IMR-90 (cell line): ENCODE measurements around the gene APCDD1L. TPM values are rescaled to one million over a fixed set of nuclear protein-coding genes. Genes with fewer than 3 reads are reported as not detected.

ENCODE experiments used
- ATAC-seq: fragments of 200-7000 bp; cut with Tn5 transposase; 2 replicates; pipeline ENCODE4 v1.9.1; 2020; ENCODE audit warnings: low read depth, mild to moderate bottlenecking, moderate library complexity
- BruUV-seq: library from RNA; stranded (reverse); fragments of 400-500 nt; replicated peaks from 2 replicates; lab custom pipeline; 2021; lab: Mats Ljungman, UMichigan
- CTCF ChIA-PET: fragments of 300-600 bp; formaldehyde crosslinking; extraction: SDS; loops from one replicate; lab custom pipeline; 2021; ENCODE audit warnings: antibody characterized with exemption; lab: Yijun Ruan, JAX
- POLR2A ChIA-PET: fragments of 300-600 bp; sonication (Branson Sonifier 250); formaldehyde crosslinking; loops from one replicate; lab custom pipeline; 2022; ENCODE audit warnings: antibody characterized with exemption; ENCODE audit not compliant: unreplicated experiment; lab: Charles Lee
- DNase-seq: peaks from one replicate; pipeline ENCODE4 v3.0.0; 2013
- H2AFZ ChIP-seq: replicated peaks from 2 replicates; pipeline ENCODE3; 2013; ENCODE audit warnings: low read length, mild to moderate bottlenecking; ENCODE audit not compliant: poor library complexity
- H2AK5ac ChIP-seq: 2 replicates; pipeline ENCODE4 v1.6.1; 2013; ENCODE audit warnings: low read depth, low read length, inconsistent platforms
- H2AK9ac ChIP-seq: replicated peaks from 2 replicates; pipeline ENCODE3; 2013; ENCODE audit warnings: mild to moderate bottlenecking, low read depth, low read length, moderate library complexity; ENCODE audit not compliant: poor library complexity
- H2BK120ac ChIP-seq: 2 replicates; pipeline ENCODE4 v1.6.1; 2013; ENCODE audit warnings: low read depth, low read length, inconsistent platforms
- H2BK15ac ChIP-seq: 3 replicates; pipeline ENCODE4 v1.6.1; 2013; ENCODE audit warnings: low read depth, low read length, inconsistent platforms
- H2BK20ac ChIP-seq: 2 replicates; pipeline ENCODE4 v1.6.1; 2013; ENCODE audit warnings: low read depth, mild to moderate bottlenecking, inconsistent platforms, low read length, moderate library complexity
- H2BK5ac ChIP-seq: 2 replicates; pipeline ENCODE4 v1.6.1; 2013; ENCODE audit warnings: mild to moderate bottlenecking, low read depth, low read length, inconsistent platforms; ENCODE audit not compliant: poor library complexity, severe bottlenecking
- H3K14ac ChIP-seq: replicated peaks from 2 replicates; pipeline ENCODE4 v1.6.1; 2013; ENCODE audit warnings: low read depth, low read length, inconsistent platforms
- H3K18ac ChIP-seq: 2 replicates; pipeline ENCODE4 v1.6.1; 2013; ENCODE audit warnings: low read depth, low read length, control low read depth
- H3K23ac ChIP-seq: 2 replicates; pipeline ENCODE4 v1.6.1; 2013; ENCODE audit warnings: low read depth, low read length, inconsistent platforms
- H3K27ac ChIP-seq: 2 replicates; pipeline ENCODE4 v1.5.1; 2013; ENCODE audit warnings: mild to moderate bottlenecking, control low read depth, low read length; ENCODE audit not compliant: insufficient read depth
- H3K27me3 ChIP-seq: 2 replicates; pipeline ENCODE4 v1.6.1; 2013; ENCODE audit warnings: low read length; ENCODE audit not compliant: control insufficient read depth, insufficient read depth
- H3K36me3 ChIP-seq: 2 replicates; pipeline ENCODE4 v1.6.1; 2013; ENCODE audit warnings: low read length, mixed read lengths; ENCODE audit not compliant: control insufficient read depth, insufficient read depth
- H3K4ac ChIP-seq: 2 replicates; pipeline ENCODE4 v1.6.1; 2013; ENCODE audit warnings: low read depth, low read length, inconsistent platforms
- H3K4me1 ChIP-seq: 2 replicates; pipeline ENCODE4 v1.6.1; 2013; ENCODE audit warnings: low read length, mixed read lengths; ENCODE audit not compliant: control insufficient read depth, insufficient read depth
- H3K4me2 ChIP-seq: 2 replicates; pipeline ENCODE4 v1.6.1; 2013; ENCODE audit warnings: low read depth, mild to moderate bottlenecking, control low read depth, low read length, moderate library complexity
- H3K4me3 ChIP-seq: 2 replicates; pipeline ENCODE4 v1.5.1; 2013; ENCODE audit warnings: low read depth, mild to moderate bottlenecking, control low read depth, low read length, moderate library complexity; ENCODE audit not compliant: insufficient read depth
- H3K56ac ChIP-seq: 2 replicates; pipeline ENCODE4 v1.6.1; 2013; ENCODE audit warnings: low read length, inconsistent platforms; ENCODE audit not compliant: insufficient read depth; ENCODE audit errors: extremely low read depth
- H3K79me1 ChIP-seq, 2 experiments: 2 replicates each; pipeline ENCODE4 v1.6.1; 2013; ENCODE audit warnings: low read length in 2 of 2, inconsistent platforms in 1 of 2, low read depth in 1 of 2
- H3K9ac ChIP-seq: 2 replicates; pipeline ENCODE4 v1.6.1; 2013; ENCODE audit warnings: low read depth, low read length, control low read depth
- H3K9me1 ChIP-seq: 2 replicates; pipeline ENCODE4 v1.6.1; 2013; ENCODE audit warnings: low read length, inconsistent platforms; ENCODE audit not compliant: insufficient read depth
- H3K9me3 ChIP-seq: 2 replicates; pipeline ENCODE4 v1.6.1; 2013; ENCODE audit warnings: low read length; ENCODE audit not compliant: control insufficient read depth, insufficient read depth
- H4K20me1 ChIP-seq: 2 replicates; pipeline ENCODE4 v1.6.1; 2013; ENCODE audit warnings: low read length, inconsistent platforms; ENCODE audit not compliant: insufficient read depth
- H4K5ac ChIP-seq: 2 replicates; pipeline ENCODE4 v1.6.1; 2013; ENCODE audit warnings: mild to moderate bottlenecking, low read depth, low read length, control low read depth
- H4K8ac ChIP-seq, 2 experiments: 2 replicates each; pipeline ENCODE4 v1.6.1; 2013; ENCODE audit warnings: low read depth in 2 of 2, low read length in 2 of 2, control low read depth in 1 of 2, inconsistent platforms in 1 of 2
- H4K91ac ChIP-seq: 2 replicates; pipeline ENCODE4 v1.6.1; 2013; ENCODE audit warnings: low read depth, low read length, inconsistent platforms; ENCODE audit not compliant: insufficient read depth
- MAZ ChIP-seq: IDR thresholded peaks from 2 replicates; pipeline ENCODE4 v1.6.1; 2012; ENCODE audit warnings: low read depth, mild to moderate bottlenecking, low read length, improper control_type of control experiment, moderate library complexity, borderline replicate concordance
- NFE2L2 ChIP-seq: fragments of 150-350 bp; IDR thresholded peaks from 2 replicates; pipeline ENCODE4 v1.6.1; 2016; ENCODE audit warnings: low read depth, mild to moderate bottlenecking, low read length
- RCOR1 ChIP-seq: IDR thresholded peaks from 2 replicates; pipeline ENCODE4 v1.6.1; 2012; ENCODE audit warnings: mild to moderate bottlenecking, low read length, improper control_type of control experiment; ENCODE audit not compliant: insufficient replicate concordance
- RFX5 ChIP-seq: IDR thresholded peaks from 2 replicates; pipeline ENCODE4 v1.8.0; 2012; ENCODE audit warnings: low read depth, mild to moderate bottlenecking, low read length, moderate library complexity
- whole genome bisulfite sequencing, 2 experiments: methylation state at CpG; one replicate each; pipeline versions ENCODE4 v1.1.5 to v1.1.7; 2013; ENCODE audit warnings: missing lambda C conversion rate in 2 of 2; ENCODE audit not compliant: insufficient read length in 1 of 2; ENCODE audit errors: extremely low coverage in 2 of 2; 5-methylcytosine and 5-hydroxymethylcytosine counted together
- dilution Hi-C: fragments of 300-500 bp; cut with HindIII; formaldehyde crosslinking; loops from one replicate; pipeline ENCODE4 v1.14.3; 2018; ENCODE audit warnings: low sequenced_read_pairs; ENCODE audit not compliant: unreplicated experiment
- in situ Hi-C: fragments of 300-500 bp; cut with MboI; formaldehyde crosslinking; loops from 3 replicates; pipeline ENCODE4 v1.14.3; 2019; ENCODE audit warnings: low sequenced_read_pairs, inconsistent platforms, mixed read lengths
- intact Hi-C: fragments of 100-400 bp; cut with micrococcal nuclease; formaldehyde crosslinking; loops from 2 replicates; pipeline ENCODE4 v1.10.0; 2022
- polyA plus RNA-seq, 3 experiments: library from polyadenylated mRNA; depleted of rRNA; stranded (reverse); fragments of >200 nt; gene quantifications; 2 replicates each; pipeline ENCODE4 v1.2.3, GENCODE V29; 2012; ENCODE audit warnings: low replicate concordance in 1 of 3
- total RNA-seq: library from RNA; depleted of rRNA; stranded (reverse); fragments of >200 nt; gene quantifications from 2 replicates; pipeline ENCODE4 v1.2.3, GENCODE V29; 2012
- TF ChIP-seq, protein P1 (sequence below): conservative IDR thresholded peaks from 2 replicates; pipeline ENCODE4 v1.5.1; 2012; ENCODE audit warnings: mild to moderate bottlenecking, low read depth, low read length, improper control_type of control experiment

The APCDD1L gene
- total and polyA plus RNA-seq, 2 of the 4 experiments (the other 2 are of a cell fraction): 2.5 to 18.3 TPM

DNA sequence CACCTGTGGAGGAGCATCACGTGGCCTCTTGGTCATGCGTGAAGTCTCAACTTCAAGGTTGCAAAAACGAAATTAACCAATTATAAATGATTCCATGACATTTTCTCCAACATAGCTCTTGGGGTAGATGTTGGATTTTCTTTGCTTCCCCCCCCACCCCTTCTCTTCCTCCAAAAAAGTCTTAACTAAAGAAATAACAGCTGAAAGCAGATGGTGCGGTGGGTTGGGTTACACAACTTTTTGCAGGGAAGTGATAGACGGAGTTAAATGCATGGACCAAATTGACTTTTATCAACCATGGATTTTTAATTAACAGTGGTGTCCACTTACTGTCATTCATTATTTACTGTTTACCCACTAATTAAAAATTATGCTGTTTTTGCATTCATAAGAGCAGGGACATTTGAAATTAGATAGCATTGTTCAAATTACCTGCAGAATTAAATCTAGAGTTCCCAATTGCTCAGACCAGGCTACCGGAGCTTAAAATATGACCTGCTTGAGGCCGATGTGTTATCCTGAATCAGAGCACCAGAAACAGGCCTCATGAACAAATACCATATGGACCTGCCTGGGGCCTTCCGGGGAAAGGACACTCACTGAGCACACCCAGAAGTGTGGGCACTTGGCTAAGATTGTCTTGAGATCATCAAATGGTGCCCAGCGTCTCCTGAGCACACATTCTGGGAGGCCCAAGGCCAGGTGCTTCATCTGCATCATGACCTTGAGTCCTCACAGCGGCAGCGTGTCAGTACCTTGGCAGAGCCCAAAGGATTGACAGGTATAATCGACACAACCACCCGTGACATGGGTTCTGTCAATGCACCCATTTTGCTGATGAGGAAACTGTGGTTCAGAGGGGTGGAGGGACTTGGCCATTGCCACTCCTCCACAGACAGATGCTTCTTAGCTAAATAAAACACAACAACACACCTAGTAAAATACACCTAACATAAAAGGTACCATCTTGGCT, 41.5 kb downstream of the APCDD1L start:
- H3K79me1 ChIP-seq: no peaks in the 10 kb centered on the region
- CTCF ChIA-PET: no interaction called here
- TF ChIP-seq RFX5 (no peak), NFE2L2 (no peak), MAZ (no peak), RCOR1 (no peak)
- TF ChIP-seq, protein P1, sequence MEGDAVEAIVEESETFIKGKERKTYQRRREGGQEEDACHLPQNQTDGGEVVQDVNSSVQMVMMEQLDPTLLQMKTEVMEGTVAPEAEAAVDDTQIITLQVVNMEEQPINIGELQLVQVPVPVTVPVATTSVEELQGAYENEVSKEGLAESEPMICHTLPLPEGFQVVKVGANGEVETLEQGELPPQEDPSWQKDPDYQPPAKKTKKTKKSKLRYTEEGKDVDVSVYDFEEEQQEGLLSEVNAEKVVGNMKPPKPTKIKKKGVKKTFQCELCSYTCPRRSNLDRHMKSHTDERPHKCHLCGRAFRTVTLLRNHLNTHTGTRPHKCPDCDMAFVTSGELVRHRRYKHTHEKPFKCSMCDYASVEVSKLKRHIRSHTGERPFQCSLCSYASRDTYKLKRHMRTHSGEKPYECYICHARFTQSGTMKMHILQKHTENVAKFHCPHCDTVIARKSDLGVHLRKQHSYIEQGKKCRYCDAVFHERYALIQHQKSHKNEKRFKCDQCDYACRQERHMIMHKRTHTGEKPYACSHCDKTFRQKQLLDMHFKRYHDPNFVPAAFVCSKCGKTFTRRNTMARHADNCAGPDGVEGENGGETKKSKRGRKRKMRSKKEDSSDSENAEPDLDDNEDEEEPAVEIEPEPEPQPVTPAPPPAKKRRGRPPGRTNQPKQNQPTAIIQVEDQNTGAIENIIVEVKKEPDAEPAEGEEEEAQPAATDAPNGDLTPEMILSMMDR: no peak
- no peak overlapping the region for H4K5ac ChIP-seq
- H3K4me3 ChIP-seq: no peak overlapping the region
- H3K56ac ChIP-seq: no peak overlapping the region
- H3K4me2 ChIP-seq: no peak overlapping the region
- BruUV-seq: no TSS peak
- ATAC-seq (no peak), DNase-seq (no peak)
- dilution Hi-C loops: no loop called here
- H2BK120ac ChIP-seq: no peak overlapping the region
- no peaks in the 10 kb centered on the region for H4K20me1 ChIP-seq
- no peak overlapping the region for H2AK9ac ChIP-seq
- H3K14ac ChIP-seq: no peak overlapping the region
- H3K23ac ChIP-seq: no peak overlapping the region
- H3K9me3 ChIP-seq: peaks cover 6% of the 10 kb centered on the region
- no peak overlapping the region for H4K8ac ChIP-seq
- H3K18ac ChIP-seq: no peak overlapping the region
- H3K27me3 ChIP-seq: no peaks in the 10 kb centered on the region
- in situ Hi-C loops: loop anchor here (10.0 kb wide), 1 partner anchor 381 kb away; the partner anchor contains the start of genes GNAS and GNAS-AS1
- H4K91ac ChIP-seq: no peak overlapping the region
- H2BK15ac ChIP-seq: no peak overlapping the region
- H3K4me1 ChIP-seq: no peaks in the 10 kb centered on the region; the same call in 1 of the 2 replicates
- H3K9ac ChIP-seq: no peak overlapping the region
- H3K27ac ChIP-seq: no peak overlapping the region
- POLR2A ChIA-PET: no interaction called here
- no peak overlapping the region for H2AFZ ChIP-seq
- no peaks in the 10 kb centered on the region for H3K36me3 ChIP-seq
- no peak overlapping the region for H2BK20ac ChIP-seq
- H2AK5ac ChIP-seq: no peak overlapping the region
- no peak overlapping the region for H3K4ac ChIP-seq
- H2BK5ac ChIP-seq: no peak overlapping the region
- 95% methylated on average over 4 of the region's 13 CpGs; no CpG with 5 or more reads in 1 of the 2 experiments for WGBS, 2 experiments
- H3K9me1 ChIP-seq: no peaks in the 10 kb centered on the region; the same call in 1 of the 2 replicates
- intact Hi-C loops: no loop called here
